Fibroblast of skin of left biceps (primary cell): ENCODE data around the gene PITPNB.

Experiments
- DNase-seq, 2 experiments: peaks; one replicate each; pipeline ENCODE4 v3.0.0-alpha.2; 2013; ENCODE audit warnings: low read depth in 2 of 2

PITPNB gene

GRCh38 chr22:27859336-27859735, 59.7 kb downstream of the PITPNB start:
- no peak for DNase-seq

- DNase-seq: no peak
These were observed 60.4 kb downstream of the PITPNB start for GRCh38 chr22:27858626-27859025.

- no peak for DNase-seq
These were observed 61.6 kb downstream of the PITPNB start for GRCh38 chr22:27857443-27857842.

DNA sequence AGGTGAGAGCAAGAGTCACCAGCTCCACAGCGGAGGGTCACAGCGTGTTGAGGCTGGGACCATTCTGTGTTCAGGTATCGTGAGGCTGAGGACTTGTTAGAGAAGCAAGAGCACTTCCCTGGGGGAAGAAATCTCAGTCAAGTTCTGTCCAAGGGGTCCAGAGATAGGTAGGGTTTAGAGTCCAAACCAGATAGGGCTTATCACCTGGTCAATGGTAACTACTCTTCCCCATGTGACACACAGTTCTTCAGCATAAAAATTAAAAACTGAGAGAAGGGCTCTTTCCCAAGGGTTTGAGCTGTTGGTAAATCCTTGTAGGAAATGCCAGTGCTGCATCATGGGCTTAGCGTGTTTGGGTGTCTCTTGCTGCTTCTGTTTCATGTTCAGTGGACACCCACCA, 62.7 kb downstream of the PITPNB start:
- DNase-seq: no peak

DNA sequence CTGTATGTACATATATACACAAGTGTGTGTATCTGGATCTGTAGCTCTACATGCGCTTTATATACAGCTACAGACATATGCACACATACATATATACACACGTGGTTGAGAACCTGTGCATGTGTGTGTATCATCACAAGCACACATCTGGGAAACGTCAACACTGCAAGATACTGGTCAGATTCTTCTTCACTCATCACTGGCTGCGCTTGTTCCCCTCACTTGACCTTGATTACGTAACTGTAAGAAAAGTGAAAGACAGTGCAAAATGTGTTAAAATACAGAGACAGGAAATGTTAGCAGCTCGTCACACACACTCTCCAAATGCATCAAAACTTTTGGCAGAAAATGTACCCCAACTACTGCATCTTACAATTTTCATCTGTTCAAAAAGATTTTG, 65.6 kb downstream of the PITPNB start:
- no peak for DNase-seq

DNA sequence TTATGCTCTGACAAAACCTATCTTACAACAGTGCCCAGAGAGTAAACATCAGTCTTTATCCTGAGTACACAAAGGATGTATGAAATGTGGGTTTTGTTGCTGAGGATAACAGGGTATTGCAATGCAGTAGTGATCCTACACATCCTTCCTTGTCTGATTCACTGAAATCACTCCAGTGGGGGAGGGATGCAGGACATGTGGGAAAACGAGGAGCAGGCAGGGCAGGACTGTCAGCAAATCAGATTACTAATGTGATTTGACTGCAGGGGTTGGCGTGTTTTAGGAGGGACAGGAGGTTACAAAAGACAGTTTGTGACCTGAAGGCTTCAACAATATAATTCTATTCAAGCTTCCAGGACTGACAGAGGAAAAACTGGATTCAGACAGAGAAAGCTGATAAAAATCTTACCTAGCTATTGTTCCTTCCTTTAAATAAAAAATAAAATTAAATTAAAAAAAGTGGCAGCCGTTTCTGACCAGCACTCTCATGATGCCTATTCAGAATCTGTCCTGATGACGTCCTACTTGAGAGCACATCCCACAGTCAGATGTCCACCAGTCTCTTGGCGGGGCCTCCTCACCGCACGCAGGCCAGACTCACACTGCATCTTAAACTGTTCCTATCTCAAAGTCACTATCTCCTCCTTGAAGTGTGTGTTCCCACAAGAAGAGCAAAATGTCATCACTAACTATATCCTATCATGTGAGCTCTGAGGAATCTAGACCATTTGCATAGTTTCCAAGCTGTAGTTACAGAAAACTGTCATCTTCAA, 66.9 kb downstream of the PITPNB start:
- no peak for DNase-seq

- DNase-seq: no peak
These were observed 69.0 kb downstream of the PITPNB start for GRCh38 chr22:27850000-27850521.

GRCh38 chr22:27848005-27848404, 71.1 kb downstream of the PITPNB start:
- DNase-seq: no peak

DNA sequence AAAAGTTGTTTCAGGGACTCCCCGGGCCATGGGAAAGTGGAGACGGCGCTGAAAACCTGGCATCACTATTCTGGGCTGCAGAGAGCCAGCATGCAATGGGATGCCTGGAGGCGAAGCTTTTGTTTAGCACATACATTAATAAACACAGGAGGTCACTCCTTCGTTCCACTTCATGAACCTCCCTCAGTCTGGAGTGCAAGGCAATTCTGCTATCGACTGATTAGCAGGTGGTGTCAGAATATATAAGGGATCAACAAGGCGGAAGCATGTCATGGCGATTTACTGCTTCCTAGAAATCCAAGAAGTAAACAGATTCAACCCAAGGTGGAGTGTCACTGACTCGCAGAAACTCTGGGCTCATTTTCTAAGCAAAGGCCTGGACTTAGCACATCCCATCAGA, 72.1 kb downstream of the PITPNB start:
- no peak for DNase-seq

- DNase-seq: no peak
These were observed 72.8 kb downstream of the PITPNB start for GRCh38 chr22:27846248-27846757.

DNA sequence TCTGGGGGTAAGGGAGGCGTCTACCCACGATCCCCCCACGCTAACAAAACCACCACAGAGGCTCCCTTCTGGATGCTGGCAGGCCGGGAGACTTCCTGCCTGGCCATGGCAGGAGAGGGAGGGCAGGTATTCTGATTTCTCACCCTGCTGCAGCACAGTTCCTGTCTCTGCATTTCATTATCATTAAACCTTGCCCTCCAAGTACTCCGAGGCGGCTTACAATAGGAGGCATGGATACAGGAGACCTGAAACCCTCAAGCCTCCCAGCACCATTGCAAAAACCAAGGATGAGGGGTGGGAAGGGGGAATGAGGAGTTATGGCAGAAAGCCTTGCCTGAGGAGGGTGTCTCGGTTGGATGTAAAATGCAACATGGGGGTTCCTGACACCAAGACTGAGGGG, 73.4 kb downstream of the PITPNB start:
- no peak for DNase-seq

GRCh38 chr22:27844656-27845591, 74.1 kb downstream of the PITPNB start:
- DNase-seq: no peak

- DNase-seq: no peak
These were observed 74.8 kb downstream of the PITPNB start for GRCh38 chr22:27844256-27844655.

DNA sequence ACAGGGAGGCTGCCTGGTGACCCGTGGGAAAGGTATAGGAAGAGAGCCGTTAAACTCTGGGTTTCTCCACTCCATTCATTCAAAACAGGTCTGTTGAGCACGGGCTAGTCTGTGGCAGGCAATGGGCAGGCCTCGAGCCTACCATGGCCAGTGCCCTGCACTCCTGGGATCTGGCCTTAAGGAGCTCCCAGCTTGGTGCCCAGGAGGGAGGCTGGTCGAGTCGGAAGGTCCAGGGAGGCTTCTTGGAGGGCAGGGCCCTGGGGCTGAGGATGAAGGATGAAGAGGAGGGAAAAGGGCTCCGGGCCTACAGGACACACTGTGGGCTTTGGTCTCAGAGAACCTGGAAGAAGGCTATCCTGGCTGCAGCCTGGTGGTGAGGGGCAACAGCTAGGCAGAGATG, 75.6 kb downstream of the PITPNB start:
- DNase-seq: no peak

- peak; percentile 81 to 83 for DNase-seq
These were observed 76.2 kb downstream of the PITPNB start for GRCh38 chr22:27842669-27843431.

- no peak for DNase-seq
These were observed 76.9 kb downstream of the PITPNB start for GRCh38 chr22:27842201-27842600.

DNA sequence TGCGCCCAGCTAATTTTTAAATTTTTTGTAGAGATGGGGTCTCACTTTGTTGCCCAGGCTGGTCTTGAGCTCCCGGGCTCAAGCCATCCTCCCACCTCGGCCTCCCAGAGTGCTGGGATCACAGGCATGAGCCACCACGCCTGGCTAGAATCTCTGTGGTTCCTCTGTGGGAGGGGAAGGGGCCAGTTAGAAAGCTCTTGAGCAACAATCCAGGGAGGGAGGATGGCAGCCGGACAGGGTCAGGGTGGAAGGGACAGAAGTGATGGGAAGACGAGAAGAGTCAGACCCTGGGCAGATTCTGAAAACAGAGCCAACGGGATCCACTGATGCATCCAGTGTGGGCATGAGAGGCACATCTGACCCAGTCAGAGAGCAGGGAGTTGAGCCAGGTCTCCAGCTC, 78.6 kb downstream of the PITPNB start:
- DNase-seq: no peak

- no peak for DNase-seq
These were observed 79.9 kb downstream of the PITPNB start for GRCh38 chr22:27839057-27839660.

DNA sequence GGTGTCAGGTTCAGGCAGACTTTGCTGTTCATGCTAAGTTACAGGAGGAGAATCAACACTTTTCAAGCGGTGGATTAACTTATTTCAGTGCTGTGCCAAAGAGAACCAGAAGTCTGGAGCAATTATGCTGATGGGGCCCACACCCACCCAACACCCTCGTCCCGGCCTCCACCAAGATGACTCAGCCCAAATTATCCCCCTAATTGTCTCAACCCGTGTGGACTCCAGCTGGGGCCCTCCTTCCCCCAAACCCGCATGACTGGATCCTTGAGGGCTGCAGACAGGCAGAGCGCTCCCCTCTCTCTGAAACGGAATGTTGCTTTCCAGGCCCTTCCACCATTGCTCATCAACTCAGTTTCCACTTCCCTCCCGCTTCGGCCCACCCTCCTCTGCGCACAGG, 82.9 kb downstream of the PITPNB start:
- peak; percentile 83 to 88 for DNase-seq

DNA sequence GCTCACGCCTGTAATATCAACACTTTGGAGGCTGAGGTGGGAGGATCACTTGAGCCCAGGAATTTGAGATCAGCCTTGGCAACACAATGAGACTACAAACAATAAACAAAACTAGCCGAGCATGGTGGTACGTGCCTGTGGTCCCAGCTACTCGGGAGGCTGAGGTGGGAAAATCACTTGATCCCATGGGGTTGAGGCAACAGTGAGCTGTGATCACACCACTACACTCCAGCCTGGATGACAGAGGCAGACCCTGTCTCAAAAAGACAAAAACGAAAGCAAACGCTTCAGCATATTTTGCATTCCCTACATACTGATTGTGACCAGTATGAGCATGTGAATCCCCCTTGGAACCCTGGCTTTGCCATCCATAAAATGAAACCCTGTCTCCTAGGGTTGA, 83.6 kb downstream of the PITPNB start:
- peak in 1 of 2 experiments; percentile 33 for DNase-seq
